ENCODE results near the gene CNTLN.
A peak's percentile ranks its signal among the peaks of the same experiment; 100 is the strongest.
"Not testable (repeated sequence)": the region's sequence is repeated elsewhere in the genome, so short reads cannot be mapped to it uniquely, and the experiment has no call there.

The CNTLN gene

GRCh38 chr9:17520268-17521064 is 385.6 kb downstream of the CNTLN start:
- in situ Hi-C loops (cut with HindIII; ENCODE audit: low sequenced_read_pairs), result no loop called here
- DNase-seq (ENCODE audit: low read depth), result no peak
- TF ChIP-seq CTCF (IDR thresholded peaks at IDR 0.05; ENCODE audit: low read depth, low read length, missing control alignments), result no peak

GRCh38 chr9:17521100-17521855 is 386.4 kb downstream of the CNTLN start:
- in situ Hi-C loops (cut with HindIII; ENCODE audit: low sequenced_read_pairs), result no loop called here
- no peak overlapping the region for H3K4me3 ChIP-seq (ENCODE audit: low read depth, low read length)
- no peak for DNase-seq (ENCODE audit: low read depth)
- no peak for TF ChIP-seq CTCF (IDR thresholded peaks at IDR 0.05; ENCODE audit: low read depth, low read length, missing control alignments)

More at GRCh38 chr9:17520268-17521064, 385.6 kb downstream of the CNTLN start:
- no peak overlapping the region for H3K4me3 ChIP-seq (ENCODE audit: low read depth, low read length)

- H3K4me3 ChIP-seq (ENCODE audit: low read depth, low read length); DNase-seq (ENCODE audit: low read depth); in situ Hi-C loops (cut with HindIII; ENCODE audit: low sequenced_read_pairs): not testable (repeated sequence)
These were observed 391.9 kb downstream of the CNTLN start for GRCh38 chr9:17526726-17527125.

GRCh38 chr9:17528859-17529258 is 394.0 kb downstream of the CNTLN start:
- no peak overlapping the region for H3K4me3 ChIP-seq (ENCODE audit: low read depth, low read length)
- TF ChIP-seq CTCF (IDR thresholded peaks at IDR 0.05; ENCODE audit: low read depth, low read length, missing control alignments), result no peak
- DNase-seq (ENCODE audit: low read depth), result no peak
- in situ Hi-C loops (cut with HindIII; ENCODE audit: low sequenced_read_pairs), result no loop called here

GRCh38 chr9:17531642-17532254 is 396.9 kb downstream of the CNTLN start:
- H3K4me3 ChIP-seq (ENCODE audit: low read depth, low read length), result no peak overlapping the region
- peak; percentile 73 for TF ChIP-seq CTCF (IDR thresholded peaks at IDR 0.05; ENCODE audit: low read depth, low read length, missing control alignments)
- in situ Hi-C loops (cut with HindIII; ENCODE audit: low sequenced_read_pairs), result no loop called here
- DNase-seq (ENCODE audit: low read depth), result peak; percentile 43

- TF ChIP-seq CTCF (IDR thresholded peaks at IDR 0.05; ENCODE audit: low read depth, low read length, missing control alignments), result no peak
- H3K4me3 ChIP-seq (ENCODE audit: low read depth, low read length), result no peak overlapping the region
- in situ Hi-C loops (cut with HindIII; ENCODE audit: low sequenced_read_pairs), result no loop called here
- no peak for DNase-seq (ENCODE audit: low read depth)
These were observed 397.6 kb downstream of the CNTLN start for GRCh38 chr9:17532461-17532860.
